ENCODE results near the gene PAPOLG. TPM values are rescaled to one million over a fixed set of nuclear protein-coding genes. Genes with fewer than 3 reads are reported as not detected.

Gene PAPOLG
- total and polyA plus RNA-seq, 4 experiments from 2014 or later, result 9.4 to 40.3 (median 28.8) TPM

GRCh38 chr2:60830991-60831390, 74.9 kb downstream of the PAPOLG start:
- no peak overlapping the region for H3K27ac ChIP-seq (ENCODE audit: low read depth, low read length)
- Mint-ChIP-seq H3K36me3 (no peaks in the 10 kb centered on the region), H3K4me1 (peaks cover 0 to 3% (median 0%) of the 10 kb centered on the region in 4 donors), H3K27me3 (peaks cover 5 to 14% of the 10 kb centered on the region in 2 donors), H3K9me3 (peaks cover 0 to 4% (median 0%) of the 10 kb centered on the region in 8 donors), H3K4me3 (no peak overlapping the region), H3K27ac (no peak overlapping the region)
- intact Hi-C loops (cut with micrococcal nuclease), result no loop called here
- no peaks in the 10 kb centered on the region for H3K27me3 ChIP-seq (ENCODE audit: insufficient read depth, low read length)
- POLR2A ChIA-PET (ENCODE audit: partially characterized antibody), result no interaction called here
- DNase-seq, result no peak
- H3K4me3 ChIP-seq (ENCODE audit: low read length in 2 of 2), result no peak overlapping the region
- CTCF ChIA-PET (ENCODE audit: partially characterized antibody), result no interaction called here
- no peaks in the 10 kb centered on the region for H3K4me1 ChIP-seq (ENCODE audit: insufficient read depth, low read length)
- no peaks in the 10 kb centered on the region for H3K9me3 ChIP-seq (ENCODE audit: control insufficient read depth in 1 of 2, low read length in 2 of 2)
- H3K36me3 ChIP-seq (ENCODE audit: insufficient read depth, low read length), result no peaks in the 10 kb centered on the region

- no peak overlapping the region for H3K4me3 Mint-ChIP-seq
- H3K9me3 Mint-ChIP-seq, result peaks cover 0 to 4% (median 0%) of the 10 kb centered on the region in 8 donors
- peaks cover 0 to 3% (median 0%) of the 10 kb centered on the region in 4 donors for H3K4me1 Mint-ChIP-seq
Measured at GRCh38 chr2:60831921-60832320, 75.9 kb downstream of the PAPOLG start.

GRCh38 chr2:60832621-60833020, 76.6 kb downstream of the PAPOLG start:
- Histone ChIP-seq H3K4me1 (ENCODE audit: insufficient read depth, low read length) (no peaks in the 10 kb centered on the region), H3K27ac (ENCODE audit: low read depth, low read length) (no peak overlapping the region), H3K27me3 (ENCODE audit: insufficient read depth, low read length) (no peaks in the 10 kb centered on the region), H3K9me3 (ENCODE audit: control insufficient read depth in 1 of 2, low read length in 2 of 2) (no peaks in the 10 kb centered on the region), H3K36me3 (ENCODE audit: insufficient read depth, low read length) (no peaks in the 10 kb centered on the region), H3K4me3 (ENCODE audit: low read length in 2 of 2) (no peak overlapping the region)
- POLR2A ChIA-PET (ENCODE audit: partially characterized antibody), result interaction anchor here (0.6 kb wide), 1 partner anchor 13 kb away, joined by 3 read pairs; no protein-coding TSS in a partner anchor
- Mint-ChIP-seq H3K27ac (peak overlapping the region in 1 of 7 donors; percentile 4), H3K27me3 (peaks cover 5 to 14% of the 10 kb centered on the region in 2 donors), H3K4me3 (no peak overlapping the region), H3K36me3 (no peaks in the 10 kb centered on the region), H3K9me3 (peaks cover 0 to 4% (median 0%) of the 10 kb centered on the region in 8 donors), H3K4me1 (no peaks in the 10 kb centered on the region)
- CTCF ChIA-PET (ENCODE audit: partially characterized antibody), result interaction anchor here (1.4 kb wide), 1 partner anchor 15 kb away, joined by 3 read pairs; no protein-coding TSS in a partner anchor
- no peak for DNase-seq
- intact Hi-C loops (cut with micrococcal nuclease), result no loop called here

More at GRCh38 chr2:60831921-60832320, 75.9 kb downstream of the PAPOLG start:
- intact Hi-C loops (cut with micrococcal nuclease), result no loop called here
- Histone ChIP-seq H3K36me3 (ENCODE audit: insufficient read depth, low read length) (no peaks in the 10 kb centered on the region), H3K4me3 (ENCODE audit: low read length in 2 of 2) (no peak overlapping the region), H3K27ac (ENCODE audit: low read depth, low read length) (no peak overlapping the region), H3K4me1 (ENCODE audit: insufficient read depth, low read length) (no peaks in the 10 kb centered on the region), H3K9me3 (ENCODE audit: control insufficient read depth in 1 of 2, low read length in 2 of 2) (no peaks in the 10 kb centered on the region), H3K27me3 (ENCODE audit: insufficient read depth, low read length) (no peaks in the 10 kb centered on the region)
- CTCF ChIA-PET (ENCODE audit: partially characterized antibody), result interaction anchor here (1.4 kb wide), 1 partner anchor 14 kb away, joined by 3 read pairs; no protein-coding TSS in a partner anchor
- H3K27ac Mint-ChIP-seq, result no peak overlapping the region
- peaks cover 5 to 14% of the 10 kb centered on the region in 2 donors for H3K27me3 Mint-ChIP-seq
- POLR2A ChIA-PET (ENCODE audit: partially characterized antibody), result no interaction called here
- H3K36me3 Mint-ChIP-seq, result no peaks in the 10 kb centered on the region
- DNase-seq, result no peak

GRCh38 chr2:60834270-60834717, 78.2 kb downstream of the PAPOLG start:
- no peaks in the 10 kb centered on the region for H3K4me1 ChIP-seq (ENCODE audit: insufficient read depth, low read length)
- CTCF ChIA-PET (ENCODE audit: partially characterized antibody), result no interaction called here
- Mint-ChIP-seq H3K9me3 (peaks cover 0 to 4% (median 0%) of the 10 kb centered on the region in 8 donors), H3K4me3 (no peak overlapping the region), H3K27ac (peak overlapping the region in 2 of 7 donors; percentile 9 to 42), H3K4me1 (peaks cover 0 to under 1% (median 0%) of the 10 kb centered on the region in 4 donors), H3K36me3 (no peaks in the 10 kb centered on the region), H3K27me3 (peaks cover 5 to 14% of the 10 kb centered on the region in 2 donors)
- no peaks in the 10 kb centered on the region for H3K27me3 ChIP-seq (ENCODE audit: insufficient read depth, low read length)
- H3K36me3 ChIP-seq (ENCODE audit: insufficient read depth, low read length), result no peaks in the 10 kb centered on the region
- no peak for DNase-seq
- intact Hi-C loops (cut with micrococcal nuclease), result no loop called here
- no peaks in the 10 kb centered on the region for H3K9me3 ChIP-seq (ENCODE audit: control insufficient read depth in 1 of 2, low read length in 2 of 2)
- H3K4me3 ChIP-seq (ENCODE audit: low read length in 2 of 2), result no peak overlapping the region
- POLR2A ChIA-PET (ENCODE audit: partially characterized antibody), result no interaction called here
- H3K27ac ChIP-seq (ENCODE audit: low read depth, low read length), result no peak overlapping the region

- intact Hi-C loops (cut with micrococcal nuclease), result no loop called here
- Mint-ChIP-seq H3K27ac (no peak overlapping the region), H3K27me3 (peaks cover 2 to 8% of the 10 kb centered on the region in 2 donors), H3K9me3 (no peaks in the 10 kb centered on the region), H3K4me1 (peaks cover 9 to 14% (median 11%) of the 10 kb centered on the region in 4 donors), H3K36me3 (no peaks in the 10 kb centered on the region), H3K4me3 (no peak overlapping the region)
- peaks cover 11% of the 10 kb centered on the region for H3K4me1 ChIP-seq (ENCODE audit: insufficient read depth, low read length)
- no peak for DNase-seq
- H3K27ac ChIP-seq (ENCODE audit: low read depth, low read length), result no peak overlapping the region
- no peak overlapping the region for H3K4me3 ChIP-seq (ENCODE audit: low read length in 2 of 2)
- ChIA-PET POLR2A (ENCODE audit: partially characterized antibody) (interaction anchor here (0.8 kb wide), 1 partner anchor 45 kb away, joined by 3 read pairs; the partner anchor contains the start of gene REL), CTCF (ENCODE audit: partially characterized antibody) (no interaction called here)
- H3K36me3 ChIP-seq (ENCODE audit: insufficient read depth, low read length), result no peaks in the 10 kb centered on the region
- H3K27me3 ChIP-seq (ENCODE audit: insufficient read depth, low read length), result no peaks in the 10 kb centered on the region
- H3K9me3 ChIP-seq (ENCODE audit: control insufficient read depth in 1 of 2, low read length in 2 of 2), result no peaks in the 10 kb centered on the region
Measured at GRCh38 chr2:60836491-60836890, 80.4 kb downstream of the PAPOLG start.

GRCh38 chr2:60837123-60837522, 81.1 kb downstream of the PAPOLG start:
- Mint-ChIP-seq H3K9me3 (no peaks in the 10 kb centered on the region), H3K27me3 (peaks cover 0 to 8% of the 10 kb centered on the region in 2 donors), H3K4me3 (no peak overlapping the region), H3K4me1 (peaks cover 9 to 14% (median 11%) of the 10 kb centered on the region in 4 donors), H3K27ac (no peak overlapping the region), H3K36me3 (no peaks in the 10 kb centered on the region)
- intact Hi-C loops (cut with micrococcal nuclease), result no loop called here
- H3K9me3 ChIP-seq (ENCODE audit: control insufficient read depth in 1 of 2, low read length in 2 of 2), result no peaks in the 10 kb centered on the region
- H3K4me3 ChIP-seq (ENCODE audit: low read length in 2 of 2), result no peak overlapping the region
- DNase-seq, result no peak
- no peaks in the 10 kb centered on the region for H3K36me3 ChIP-seq (ENCODE audit: insufficient read depth, low read length)
- H3K27me3 ChIP-seq (ENCODE audit: insufficient read depth, low read length), result no peaks in the 10 kb centered on the region
- ChIA-PET POLR2A (ENCODE audit: partially characterized antibody) (interaction anchor here (0.8 to 1.6 kb wide), 2 partner anchors 31 to 45 kb away, joined by 3 read pairs; partner anchors contain the start of gene REL), CTCF (ENCODE audit: partially characterized antibody) (no interaction called here)
- peaks cover 14% of the 10 kb centered on the region for H3K4me1 ChIP-seq (ENCODE audit: insufficient read depth, low read length)
- no peak overlapping the region for H3K27ac ChIP-seq (ENCODE audit: low read depth, low read length)

GRCh38 chr2:60838481-60838880, 82.4 kb downstream of the PAPOLG start:
- Histone ChIP-seq H3K9me3 (ENCODE audit: control insufficient read depth in 1 of 2, low read length in 2 of 2) (no peaks in the 10 kb centered on the region), H3K36me3 (ENCODE audit: insufficient read depth, low read length) (no peaks in the 10 kb centered on the region), H3K27ac (ENCODE audit: low read depth, low read length) (no peak overlapping the region), H3K4me3 (ENCODE audit: low read length in 2 of 2) (no peak overlapping the region), H3K4me1 (ENCODE audit: insufficient read depth, low read length) (peaks cover 14% of the 10 kb centered on the region), H3K27me3 (ENCODE audit: insufficient read depth, low read length) (no peaks in the 10 kb centered on the region)
- H3K4me3 Mint-ChIP-seq, result no peak overlapping the region
- H3K27me3 Mint-ChIP-seq, result peaks cover 0 to 8% of the 10 kb centered on the region in 2 donors
- peaks cover 9 to 14% (median 11%) of the 10 kb centered on the region in 4 donors for H3K4me1 Mint-ChIP-seq
- no peak overlapping the region for H3K27ac Mint-ChIP-seq
- no peaks in the 10 kb centered on the region for H3K9me3 Mint-ChIP-seq
- ChIA-PET POLR2A (ENCODE audit: partially characterized antibody) (interaction anchor here (1.6 kb wide), 1 partner anchor 29 kb away, joined by 3 read pairs; no protein-coding TSS in a partner anchor), CTCF (ENCODE audit: partially characterized antibody) (interaction anchor here (1.4 kb wide), 1 partner anchor 33 kb away, joined by 4 read pairs; no protein-coding TSS in a partner anchor)
- intact Hi-C loops (cut with micrococcal nuclease), result no loop called here
- H3K36me3 Mint-ChIP-seq, result no peaks in the 10 kb centered on the region
- no peak for DNase-seq
